Measurements from ENCODE around the gene TRAF7. TPM values are rescaled to one million over a fixed set of nuclear protein-coding genes. Genes with fewer than 3 reads are reported as not detected.

Gene TRAF7
- total RNA-seq, 1 donor from 2014 or later: 63.4 TPM

- Mint-ChIP-seq H3K27me3 (ENCODE audit: low read depth) (peaks cover 4% of the 10 kb centered on the region), H3K36me3 (ENCODE audit: low read depth) (no peaks in the 10 kb centered on the region), H3K9me3 (ENCODE audit: low read depth) (no peaks in the 10 kb centered on the region), H3K4me1 (ENCODE audit: low read depth) (peaks cover 4% of the 10 kb centered on the region), H3K27ac (ENCODE audit: unreplicated experiment) (no peak overlapping the region), H3K4me3 (ENCODE audit: unreplicated experiment) (no peak overlapping the region)
- TF ChIP-seq, protein P1, sequence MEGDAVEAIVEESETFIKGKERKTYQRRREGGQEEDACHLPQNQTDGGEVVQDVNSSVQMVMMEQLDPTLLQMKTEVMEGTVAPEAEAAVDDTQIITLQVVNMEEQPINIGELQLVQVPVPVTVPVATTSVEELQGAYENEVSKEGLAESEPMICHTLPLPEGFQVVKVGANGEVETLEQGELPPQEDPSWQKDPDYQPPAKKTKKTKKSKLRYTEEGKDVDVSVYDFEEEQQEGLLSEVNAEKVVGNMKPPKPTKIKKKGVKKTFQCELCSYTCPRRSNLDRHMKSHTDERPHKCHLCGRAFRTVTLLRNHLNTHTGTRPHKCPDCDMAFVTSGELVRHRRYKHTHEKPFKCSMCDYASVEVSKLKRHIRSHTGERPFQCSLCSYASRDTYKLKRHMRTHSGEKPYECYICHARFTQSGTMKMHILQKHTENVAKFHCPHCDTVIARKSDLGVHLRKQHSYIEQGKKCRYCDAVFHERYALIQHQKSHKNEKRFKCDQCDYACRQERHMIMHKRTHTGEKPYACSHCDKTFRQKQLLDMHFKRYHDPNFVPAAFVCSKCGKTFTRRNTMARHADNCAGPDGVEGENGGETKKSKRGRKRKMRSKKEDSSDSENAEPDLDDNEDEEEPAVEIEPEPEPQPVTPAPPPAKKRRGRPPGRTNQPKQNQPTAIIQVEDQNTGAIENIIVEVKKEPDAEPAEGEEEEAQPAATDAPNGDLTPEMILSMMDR (IDR thresholded peaks at IDR 0.05): no peak
- DNase-seq (ENCODE audit: low spot score): no peak
Measured at GRCh38 chr16:2190659-2191445, 35.3 kb downstream of the TRAF7 start.

- Mint-ChIP-seq H3K36me3 (ENCODE audit: low read depth) (no peaks in the 10 kb centered on the region), H3K4me1 (ENCODE audit: low read depth) (peaks cover 4% of the 10 kb centered on the region), H3K4me3 (ENCODE audit: unreplicated experiment) (no peak overlapping the region), H3K9me3 (ENCODE audit: low read depth) (no peaks in the 10 kb centered on the region), H3K27me3 (ENCODE audit: low read depth) (peaks cover 4% of the 10 kb centered on the region), H3K27ac (ENCODE audit: unreplicated experiment) (no peak overlapping the region)
- TF ChIP-seq, protein P1 (IDR thresholded peaks at IDR 0.05): no peak
- no peak for DNase-seq (ENCODE audit: low spot score)
Measured at GRCh38 chr16:2191446-2191706, 35.8 kb downstream of the TRAF7 start.

- H3K4me3 Mint-ChIP-seq (ENCODE audit: unreplicated experiment): no peak overlapping the region
- H3K27ac Mint-ChIP-seq (ENCODE audit: unreplicated experiment): no peak overlapping the region
- peaks cover 4% of the 10 kb centered on the region for H3K4me1 Mint-ChIP-seq (ENCODE audit: low read depth)
- no peaks in the 10 kb centered on the region for H3K9me3 Mint-ChIP-seq (ENCODE audit: low read depth)
- peaks cover 7% of the 10 kb centered on the region for H3K27me3 Mint-ChIP-seq (ENCODE audit: low read depth)
- TF ChIP-seq, protein P1 (IDR thresholded peaks at IDR 0.05): no peak
- H3K36me3 Mint-ChIP-seq (ENCODE audit: low read depth): no peaks in the 10 kb centered on the region
- DNase-seq (ENCODE audit: low spot score): no peak
Measured at GRCh38 chr16:2194166-2194834, 38.7 kb downstream of the TRAF7 start.

DNA sequence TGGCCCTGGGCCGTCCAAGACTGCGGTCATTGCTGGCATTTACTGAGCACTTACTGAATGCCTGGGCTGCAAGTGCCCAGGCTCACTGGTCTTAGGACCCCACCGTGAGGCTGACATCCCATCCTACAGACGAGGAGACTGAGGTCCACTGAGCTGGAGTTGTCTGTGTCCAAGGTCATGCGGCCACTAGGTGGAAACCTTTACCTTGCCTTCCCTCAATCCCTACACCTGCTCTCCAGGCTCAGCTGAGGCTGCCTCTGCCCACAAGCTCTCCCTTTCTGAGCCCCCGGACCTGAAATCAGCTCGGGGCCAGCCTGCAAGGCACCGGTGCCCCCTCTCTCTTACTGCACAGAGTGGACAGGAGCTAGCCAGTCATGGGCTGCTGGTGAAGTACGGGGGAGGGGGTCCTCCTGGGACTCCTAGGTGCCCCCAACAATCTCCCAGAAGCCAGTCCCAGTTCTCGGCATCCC is 39.3 kb downstream of the TRAF7 start:
- Mint-ChIP-seq H3K4me1 (ENCODE audit: low read depth) (peaks cover 4% of the 10 kb centered on the region), H3K9me3 (ENCODE audit: low read depth) (no peaks in the 10 kb centered on the region), H3K27me3 (ENCODE audit: low read depth) (peaks cover 7% of the 10 kb centered on the region), H3K36me3 (ENCODE audit: low read depth) (no peaks in the 10 kb centered on the region), H3K4me3 (ENCODE audit: unreplicated experiment) (no peak overlapping the region), H3K27ac (ENCODE audit: unreplicated experiment) (no peak overlapping the region)
- DNase-seq (ENCODE audit: low spot score): no peak
- TF ChIP-seq, protein P1 (IDR thresholded peaks at IDR 0.05): peak; percentile 61

- TF ChIP-seq, protein P1 (IDR thresholded peaks at IDR 0.05): no peak
- no peaks in the 10 kb centered on the region for H3K36me3 Mint-ChIP-seq (ENCODE audit: low read depth)
- H3K27me3 Mint-ChIP-seq (ENCODE audit: low read depth): peaks cover 7% of the 10 kb centered on the region
- peaks cover 4% of the 10 kb centered on the region for H3K4me1 Mint-ChIP-seq (ENCODE audit: low read depth)
- no peaks in the 10 kb centered on the region for H3K9me3 Mint-ChIP-seq (ENCODE audit: low read depth)
- DNase-seq (ENCODE audit: low spot score): no peak
- peak overlapping the region; percentile 49 for H3K4me3 Mint-ChIP-seq (ENCODE audit: unreplicated experiment)
- no peak overlapping the region for H3K27ac Mint-ChIP-seq (ENCODE audit: unreplicated experiment)
Measured at GRCh38 chr16:2195322-2196161, 40.0 kb downstream of the TRAF7 start.

All from chondrocyte (in vitro differentiated cells).